Chondrocyte (in vitro differentiated cells): Measurements from ENCODE around the gene KLC4. TPM values are rescaled to one million over a fixed set of nuclear protein-coding genes. Genes with fewer than 3 reads are reported as not detected.

Source experiments
- DNase-seq: peaks from one replicate; pipeline ENCODE4 v3.0.0; 2021; ENCODE audit warnings: mixed read lengths, low spot score
- H3K27ac Mint-ChIP-seq: one replicate; pipeline ENCODE4 v1.8.0; 2021; ENCODE audit warnings: mild to moderate bottlenecking, moderate library complexity, mixed read lengths; ENCODE audit not compliant: unreplicated experiment
- H3K27me3 Mint-ChIP-seq: 2 replicates; pipeline ENCODE4 v1.8.0; 2021; ENCODE audit warnings: low read depth, mixed read lengths
- H3K36me3 Mint-ChIP-seq: 2 replicates; pipeline ENCODE4 v1.8.0; 2021; ENCODE audit warnings: low read depth, mixed read lengths
- H3K4me1 Mint-ChIP-seq: 2 replicates; pipeline ENCODE4 v1.8.0; 2021; ENCODE audit warnings: low read depth, mild to moderate bottlenecking, mixed read lengths
- H3K4me3 Mint-ChIP-seq: one replicate; pipeline ENCODE4 v1.8.0; 2021; ENCODE audit warnings: mild to moderate bottlenecking, moderate library complexity, mixed read lengths; ENCODE audit not compliant: unreplicated experiment
- H3K9me3 Mint-ChIP-seq: 2 replicates; pipeline ENCODE4 v1.8.0; 2021; ENCODE audit warnings: low read depth, mixed read lengths
- CTCF ChIP-seq: fragments of 200-600 bp; sonication (generic); IDR thresholded peaks from 2 replicates; pipeline ENCODE4 v1.5.0; 2021; ENCODE audit warnings: antibody characterized with exemption, mild to moderate bottlenecking, moderate library complexity
- long read RNA-seq: library from polyadenylated mRNA; stranded (forward); transcript quantifications from one replicate; pipeline ENCODE4 v2.0.0, GENCODE V29; 2021
- total RNA-seq: library from RNA; stranded (reverse); gene quantifications from 3 replicates; pipeline ENCODE4 v1.2.1, GENCODE V29; 2021

The KLC4 gene
- total RNA-seq: 30.0 to 37.0 TPM (median 32.3 TPM) in 3 replicates
- long read RNA-seq, transcript KLC4-202 (16 exons, 2,404 nt): major isoform, 15 of 27 reads
- long read RNA-seq, partial matches to known transcripts: 5 of 27 reads
- long read RNA-seq, other reads (novel, unspliced or antisense): 5 of 27 reads

- peak within 1 kb of the TSS; percentile 87 for H3K4me3 Mint-ChIP-seq
- no peaks in the 10 kb centered on the region for H3K9me3 Mint-ChIP-seq
- TF ChIP-seq CTCF: no peak
- no peak for DNase-seq
- H3K27ac Mint-ChIP-seq: peak within 1 kb of the TSS; percentile 90
- H3K27me3 Mint-ChIP-seq: no peaks in the 10 kb centered on the region
- peaks cover 11% of the 10 kb centered on the region for H3K36me3 Mint-ChIP-seq
- H3K4me1 Mint-ChIP-seq: peaks cover 41% of the 10 kb centered on the region
Measured at GRCh38 chr6:43059168-43060033, at the start of gene KLC4, which contains the start of gene MRPL2. KLC4 (plus strand) TSS chr6:43059631; CDS start chr6:43061336, 1,705 bp downstream. MRPL2 (minus strand) TSS chr6:43059434; CDS start chr6:43059381, 53 bp downstream.

- H3K4me1 Mint-ChIP-seq: peaks cover 33% of the 10 kb centered on the region
- no peak overlapping the region for H3K4me3 Mint-ChIP-seq
- peaks cover 8% of the 10 kb centered on the region for H3K36me3 Mint-ChIP-seq
- TF ChIP-seq CTCF: no peak
- H3K9me3 Mint-ChIP-seq: no peaks in the 10 kb centered on the region
- H3K27ac Mint-ChIP-seq: no peak overlapping the region
- no peak for DNase-seq
- no peaks in the 10 kb centered on the region for H3K27me3 Mint-ChIP-seq
Measured at GRCh38 chr6:43011207-43011606, 48.2 kb upstream of the KLC4 start.

- no peak for TF ChIP-seq CTCF
- H3K27me3 Mint-ChIP-seq: no peaks in the 10 kb centered on the region
- peak overlapping the region; percentile 12 for H3K27ac Mint-ChIP-seq
- H3K4me3 Mint-ChIP-seq: peak overlapping the region; percentile 96
- peaks cover 41% of the 10 kb centered on the region for H3K4me1 Mint-ChIP-seq
- DNase-seq: no peak
- no peaks in the 10 kb centered on the region for H3K9me3 Mint-ChIP-seq
- H3K36me3 Mint-ChIP-seq: peaks cover 7% of the 10 kb centered on the region
Measured at GRCh38 chr6:43012364-43012763, 47.1 kb upstream of the KLC4 start.

- H3K27me3 Mint-ChIP-seq: no peaks in the 10 kb centered on the region
- peaks cover 47% of the 10 kb centered on the region for H3K4me1 Mint-ChIP-seq
- DNase-seq: no peak
- peak overlapping the region; percentile 96 for H3K27ac Mint-ChIP-seq
- no peaks in the 10 kb centered on the region for H3K9me3 Mint-ChIP-seq
- peaks cover 14% of the 10 kb centered on the region for H3K36me3 Mint-ChIP-seq
- no peak for TF ChIP-seq CTCF
- H3K4me3 Mint-ChIP-seq: peak overlapping the region; percentile 96
Measured at GRCh38 chr6:43013097-43013842, 46.2 kb upstream of the KLC4 start.

GRCh38 chr6:43013843-43014433 lies 45.5 kb upstream of the KLC4 start, which contains the start of the genes KLHDC3 and MEA1:
KLHDC3 (plus strand) TSS chr6:43014249; CDS start chr6:43017193, 2,944 bp downstream.
MEA1 (minus strand) TSS chr6:43013946; CDS start chr6:43013813, 133 bp downstream.
- DNase-seq: peak; percentile 98
- TF ChIP-seq CTCF: no peak
- peak within 1 kb of the TSS; percentile 96 for H3K4me3 Mint-ChIP-seq
- H3K27me3 Mint-ChIP-seq: no peaks in the 10 kb centered on the region
- H3K27ac Mint-ChIP-seq: peak within 1 kb of the TSS; percentile 96
- peaks cover 17% of the 10 kb centered on the region for H3K36me3 Mint-ChIP-seq
- no peaks in the 10 kb centered on the region for H3K9me3 Mint-ChIP-seq
- peaks cover 47% of the 10 kb centered on the region for H3K4me1 Mint-ChIP-seq
